ENCODE results near the gene PIP5KL1.

Gene PIP5KL1

GRCh38 chr9:127934986-127935385, 4.4 kb upstream of the PIP5KL1 start:
- Mint-ChIP-seq H3K27ac (no peak overlapping the region), H3K9me3 (ENCODE audit: low read depth) (no peaks in the 10 kb centered on the region), H3K27me3 (no peaks in the 10 kb centered on the region), H3K36me3 (peaks cover 7% of the 10 kb centered on the region), H3K4me1 (ENCODE audit: low read depth) (peaks cover 47% of the 10 kb centered on the region), H3K4me3 (peak overlapping the region; percentile 38)

GRCh38 chr9:127934248-127934647, 3.7 kb upstream of the PIP5KL1 start:
- Mint-ChIP-seq H3K36me3 (peaks cover 7% of the 10 kb centered on the region), H3K27me3 (no peaks in the 10 kb centered on the region), H3K9me3 (ENCODE audit: low read depth) (no peaks in the 10 kb centered on the region), H3K27ac (no peak overlapping the region), H3K4me3 (peak overlapping the region; percentile 55), H3K4me1 (ENCODE audit: low read depth) (peaks cover 49% of the 10 kb centered on the region)

- H3K27me3 Mint-ChIP-seq: no peaks in the 10 kb centered on the region
- H3K36me3 Mint-ChIP-seq: peaks cover 6% of the 10 kb centered on the region
- peak overlapping the region; percentile 76 for H3K4me3 Mint-ChIP-seq
- peaks cover 38% of the 10 kb centered on the region for H3K4me1 Mint-ChIP-seq (ENCODE audit: low read depth)
- no peaks in the 10 kb centered on the region for H3K9me3 Mint-ChIP-seq (ENCODE audit: low read depth)
- H3K27ac Mint-ChIP-seq: peak overlapping the region; percentile 41
These were observed 710 bp upstream of the PIP5KL1 start for GRCh38 chr9:127931092-127931881.

- peaks cover 27% of the 10 kb centered on the region for H3K4me1 Mint-ChIP-seq (ENCODE audit: low read depth)
- peaks cover 2% of the 10 kb centered on the region for H3K27me3 Mint-ChIP-seq
- no peaks in the 10 kb centered on the region for H3K9me3 Mint-ChIP-seq (ENCODE audit: low read depth)
- peak overlapping the region; percentile 70 for H3K4me3 Mint-ChIP-seq
- no peaks in the 10 kb centered on the region for H3K36me3 Mint-ChIP-seq
- no peak overlapping the region for H3K27ac Mint-ChIP-seq
These were observed 975 bp downstream of the PIP5KL1 start for GRCh38 chr9:127929625-127929979.

- Mint-ChIP-seq H3K36me3 (no peaks in the 10 kb centered on the region), H3K4me1 (ENCODE audit: low read depth) (peaks cover 22% of the 10 kb centered on the region), H3K4me3 (peak overlapping the region; percentile 42), H3K27me3 (peaks cover 2% of the 10 kb centered on the region), H3K9me3 (ENCODE audit: low read depth) (no peaks in the 10 kb centered on the region), H3K27ac (no peak overlapping the region)
These were observed 1.6 kb downstream of the PIP5KL1 start for GRCh38 chr9:127928676-127929624.

- Mint-ChIP-seq H3K27me3 (peaks cover 2% of the 10 kb centered on the region), H3K4me1 (ENCODE audit: low read depth) (peaks cover 21% of the 10 kb centered on the region), H3K36me3 (no peaks in the 10 kb centered on the region), H3K27ac (no peak overlapping the region), H3K9me3 (ENCODE audit: low read depth) (no peaks in the 10 kb centered on the region), H3K4me3 (peak overlapping the region; percentile 42)
These were observed 2.4 kb downstream of the PIP5KL1 start for GRCh38 chr9:127927988-127928675.

- no peaks in the 10 kb centered on the region for H3K36me3 Mint-ChIP-seq
- no peaks in the 10 kb centered on the region for H3K9me3 Mint-ChIP-seq (ENCODE audit: low read depth)
- H3K4me3 Mint-ChIP-seq: peak overlapping the region; percentile 74
- H3K4me1 Mint-ChIP-seq (ENCODE audit: low read depth): peaks cover 18% of the 10 kb centered on the region
- no peak overlapping the region for H3K27ac Mint-ChIP-seq
- peaks cover 2% of the 10 kb centered on the region for H3K27me3 Mint-ChIP-seq
These were observed 3.2 kb downstream of the PIP5KL1 start for GRCh38 chr9:127927201-127927987.

GRCh38 chr9:127926906-127927200, 3.7 kb downstream of the PIP5KL1 start:
- Mint-ChIP-seq H3K4me1 (ENCODE audit: low read depth) (peaks cover 20% of the 10 kb centered on the region), H3K27ac (no peak overlapping the region), H3K9me3 (ENCODE audit: low read depth) (no peaks in the 10 kb centered on the region), H3K27me3 (peaks cover 2% of the 10 kb centered on the region), H3K36me3 (no peaks in the 10 kb centered on the region), H3K4me3 (peak overlapping the region; percentile 74)

- Mint-ChIP-seq H3K9me3 (ENCODE audit: low read depth) (no peaks in the 10 kb centered on the region), H3K27me3 (peaks cover 2% of the 10 kb centered on the region), H3K36me3 (no peaks in the 10 kb centered on the region), H3K4me3 (peak overlapping the region; percentile 59), H3K4me1 (ENCODE audit: low read depth) (peaks cover 19% of the 10 kb centered on the region), H3K27ac (no peak overlapping the region)
These were observed 4.3 kb downstream of the PIP5KL1 start for GRCh38 chr9:127925959-127926905.

GRCh38 chr9:127924736-127925444, 5.7 kb downstream of the PIP5KL1 start:
- peaks cover 2% of the 10 kb centered on the region for H3K27me3 Mint-ChIP-seq
- peak overlapping the region; percentile 25 for H3K4me3 Mint-ChIP-seq
- H3K4me1 Mint-ChIP-seq (ENCODE audit: low read depth): peaks cover 12% of the 10 kb centered on the region
- no peaks in the 10 kb centered on the region for H3K36me3 Mint-ChIP-seq
- H3K27ac Mint-ChIP-seq: no peak overlapping the region
- H3K9me3 Mint-ChIP-seq (ENCODE audit: low read depth): no peaks in the 10 kb centered on the region

GRCh38 chr9:127923771-127924170, 6.8 kb downstream of the PIP5KL1 start:
- Mint-ChIP-seq H3K27ac (no peak overlapping the region), H3K4me1 (ENCODE audit: low read depth) (peaks cover 19% of the 10 kb centered on the region), H3K9me3 (ENCODE audit: low read depth) (no peaks in the 10 kb centered on the region), H3K4me3 (no peak overlapping the region), H3K27me3 (peaks cover 2% of the 10 kb centered on the region), H3K36me3 (no peaks in the 10 kb centered on the region)

- Mint-ChIP-seq H3K4me1 (ENCODE audit: low read depth) (peaks cover 22% of the 10 kb centered on the region), H3K9me3 (ENCODE audit: low read depth) (no peaks in the 10 kb centered on the region), H3K36me3 (no peaks in the 10 kb centered on the region), H3K4me3 (no peak overlapping the region), H3K27ac (no peak overlapping the region), H3K27me3 (peaks cover 2% of the 10 kb centered on the region)
These were observed 7.5 kb downstream of the PIP5KL1 start for GRCh38 chr9:127923046-127923445.

- H3K27me3 Mint-ChIP-seq: peaks cover 2% of the 10 kb centered on the region
- H3K36me3 Mint-ChIP-seq: no peaks in the 10 kb centered on the region
- no peaks in the 10 kb centered on the region for H3K9me3 Mint-ChIP-seq (ENCODE audit: low read depth)
- peaks cover 31% of the 10 kb centered on the region for H3K4me1 Mint-ChIP-seq (ENCODE audit: low read depth)
- no peak overlapping the region for H3K27ac Mint-ChIP-seq
- peak overlapping the region; percentile 20 for H3K4me3 Mint-ChIP-seq
These were observed 8.9 kb downstream of the PIP5KL1 start for GRCh38 chr9:127921557-127922120.

Measured in activated naive CD8-positive, alpha-beta T cell (primary cell).